Vagina (tissue), 2 donors: ENCODE results near the gene ITGB3BP.

Experiments used
- CTCF ChIP-seq, 3 experiments: fragments of 450-650 bp in 2 of 3; fragments of 200-600 bp in 1 of 3; sonication (generic) in 1 of 3; IDR thresholded peaks; one replicate each; pipeline ENCODE4 v1.5.1; 2017 to 2019; ENCODE audit warnings: antibody characterized with exemption in 3 of 3, mild to moderate bottlenecking in 2 of 3, moderate library complexity in 2 of 3
- POLR2A ChIP-seq, 2 donors: fragments of 450-650 bp; IDR thresholded peaks; one replicate each; pipeline ENCODE4 v1.6.1; 2017; ENCODE audit warnings: antibody characterized with exemption in 2 of 2, mild to moderate bottlenecking in 2 of 2, moderate library complexity in 2 of 2

- no peak for TF ChIP-seq CTCF (IDR thresholded peaks at IDR 0.05)
- no peak for TF ChIP-seq POLR2A (IDR thresholded peaks at IDR 0.05)
Observed at GRCh38 chr1:63403386-63403785, 119.6 kb downstream of the ITGB3BP start.
